Heart left ventricle (tissue), 16 donors: ENCODE data around the gene HMGB2. TPM values are rescaled to one million over a fixed set of nuclear protein-coding genes. Genes with fewer than 3 reads are reported as not detected.

ENCODE experiments used
- ATAC-seq, 4 donors: fragments of 200-7000 bp; cut with Tn5 transposase; one replicate each; pipeline ENCODE4 v1.9.1; 2020 to 2022; ENCODE audit warnings: moderate library complexity in 4 of 4, mild to moderate bottlenecking in 3 of 4, moderate number of reproducible peaks in 1 of 4
- DNase-seq, 5 donors: peaks; one replicate each; pipeline ENCODE4 v3.0.0-alpha.2; 2020
- H3K27ac ChIP-seq, 12 donors: fragments of 200-600 bp; sonication (generic) in 4 of 12; one replicate each; pipeline versions ENCODE4 v1.5.0 to v1.8.0; 2016 to 2022; ENCODE audit warnings: mild to moderate bottlenecking in 2 of 12
- H3K27me3 ChIP-seq, 9 donors: fragments of 200-600 bp; sonication (generic) in 2 of 9; one replicate each; pipeline versions ENCODE4 v1.5.1 to v1.8.0; 2016 to 2022; ENCODE audit warnings: mild to moderate bottlenecking in 3 of 9
- H3K36me3 ChIP-seq, 9 donors: fragments of 200-600 bp; sonication (generic) in 2 of 9; one replicate each; pipeline versions ENCODE4 v1.5.0 to v1.8.0; 2018 to 2022; ENCODE audit warnings: mild to moderate bottlenecking in 2 of 9
- H3K4me1 ChIP-seq, 12 donors: fragments of 200-600 bp; sonication (generic) in 4 of 12; one replicate each; pipeline versions ENCODE4 v1.5.0 to v1.8.0; 2016 to 2022; ENCODE audit warnings: mild to moderate bottlenecking in 3 of 12
- H3K4me3 ChIP-seq, 12 donors: fragments of 200-600 bp; sonication (generic) in 4 of 12; one replicate each; pipeline versions ENCODE4 v1.5.0 to v1.8.0; 2017 to 2022; ENCODE audit warnings: mild to moderate bottlenecking in 9 of 12, moderate library complexity in 4 of 12
- H3K9me3 ChIP-seq, 12 donors: fragments of 200-600 bp; sonication (generic) in 4 of 12; one replicate each; pipeline versions ENCODE4 v1.5.0 to v1.8.0; 2016 to 2022; ENCODE audit warnings: mild to moderate bottlenecking in 1 of 12
- POLR2A ChIP-seq, 2 donors: fragments of 450-650 bp; IDR thresholded peaks; one replicate each; pipeline ENCODE4 v1.6.1; 2017; ENCODE audit warnings: antibody characterized with exemption in 2 of 2, mild to moderate bottlenecking in 2 of 2, moderate library complexity in 2 of 2
- WGBS, 4 donors: extraction: QIAGEN DNeasy Blood & Tissue Kit in 2 of 4; methylation state at CpG; one replicate each; pipeline versions ENCODE4 v1.1.5 to v1.1.7; 2013 to 2018; 5-methylcytosine and 5-hydroxymethylcytosine counted together
- intact Hi-C, 10 donors: fragments of 100-400 bp; cut with DNase I; formaldehyde crosslinking; loops; one replicate each; pipeline versions ENCODE4 v1.11.1 to v1.14.2; 2022
- polyA plus RNA-seq, 2 donors: library from polyadenylated mRNA; stranded (reverse); fragments of 200-250 nt; gene quantifications; one replicate each; pipeline ENCODE4 v1.2.3, GENCODE V29; 2013
- total RNA-seq, 9 donors: library from RNA; depleted of rRNA in 2 of 9; stranded (reverse); fragments of >200 nt in 2 of 9; fragmentation: NEBNext Ultra II Directional in 3 of 9; extraction: Animal tissue kit (Norgen Biotek cat#: 25700) in 3 of 9; gene quantifications; one replicate each; pipeline versions ENCODE4 v1.1.0 to v1.2.4, GENCODE V29; 2016 to 2023
- TF ChIP-seq, protein P1 (sequence below), 12 donors: fragments of 200-600 bp; sonication (generic) in 4 of 12; IDR thresholded peaks; one replicate each; pipeline versions ENCODE4 v1.5.0 to v1.8.0; 2018 to 2022; ENCODE audit warnings: antibody characterized with exemption in 12 of 12, mild to moderate bottlenecking in 5 of 12
- donor health status: ischemic (EF 13 %, LVEDD 7.1; RV severe dilation, severe dysfunction).
- donor health status: healthy with polysubstance abuse.
- donor health status: DM: no; HTN: yes; CAD: no.
- donor health status: DM: no; HTN: no; CAD: no.
- donor health status: ischemic (EF 25% LVEDD 6.9; RV normal size, moderate dysfunction).
- donor health status: ischemic (EF 25% LVEDD 5.7; RV mildly dilated, moderate dysfunction).
- donor health status: healthy.
- donor health status: DM: yes; HTN: yes; CAD: no.
- donor health status: ischemic (EF 35%, LVEDD 5.7; RV mildly dilated, moderate dysfunction).
- donor health status: nonischemic (EF 11% LVEDD 7.7; RV severe dilation, severe dysfunction).
- donor health status: DM: yes; HTN: yes; CAD: no.
- donor health status: PGD.
- donor health status: ischemic (EF 29% LVEDD 5.4; RV normal size, mild dysfunction).
- donor health status: nonischemic (EF 23%, LVEDD 6.1; RV moderate dilation, normal function).

The HMGB2 gene
- total and polyA plus RNA-seq, 11 donors = 28.5 to 88.9 (median 46.8) TPM

DNA sequence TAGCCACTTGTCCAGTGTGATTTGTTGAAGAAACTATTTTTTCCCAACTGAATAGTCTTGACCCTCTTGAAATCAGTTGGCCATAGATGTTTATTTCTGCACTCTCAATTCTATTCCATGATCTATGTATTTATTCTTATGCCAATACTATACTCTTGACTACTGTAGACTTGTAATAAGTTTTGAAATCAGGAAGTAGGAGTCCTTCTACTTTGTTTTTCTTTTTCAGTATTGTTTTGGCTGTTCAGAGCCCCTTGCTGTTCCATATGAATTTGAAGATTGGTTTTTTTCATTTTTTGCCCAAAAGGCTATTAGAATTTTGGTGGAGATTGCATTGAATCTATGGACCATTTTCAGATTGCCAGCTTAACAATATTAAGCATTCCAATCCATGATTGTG lies 46.8 kb upstream of the HMGB2 start:
- DNase-seq (no peak), ATAC-seq (no peak)
- no peak overlapping the region for H3K27ac ChIP-seq
- no peak overlapping the region for H3K4me3 ChIP-seq
- intact Hi-C loops = no loop called here
- H3K27me3 ChIP-seq = no peaks in the 10 kb centered on the region
- peaks cover 0 to 21% (median under 1%) of the 10 kb centered on the region in 12 donors for H3K4me1 ChIP-seq
- TF ChIP-seq, protein P1, sequence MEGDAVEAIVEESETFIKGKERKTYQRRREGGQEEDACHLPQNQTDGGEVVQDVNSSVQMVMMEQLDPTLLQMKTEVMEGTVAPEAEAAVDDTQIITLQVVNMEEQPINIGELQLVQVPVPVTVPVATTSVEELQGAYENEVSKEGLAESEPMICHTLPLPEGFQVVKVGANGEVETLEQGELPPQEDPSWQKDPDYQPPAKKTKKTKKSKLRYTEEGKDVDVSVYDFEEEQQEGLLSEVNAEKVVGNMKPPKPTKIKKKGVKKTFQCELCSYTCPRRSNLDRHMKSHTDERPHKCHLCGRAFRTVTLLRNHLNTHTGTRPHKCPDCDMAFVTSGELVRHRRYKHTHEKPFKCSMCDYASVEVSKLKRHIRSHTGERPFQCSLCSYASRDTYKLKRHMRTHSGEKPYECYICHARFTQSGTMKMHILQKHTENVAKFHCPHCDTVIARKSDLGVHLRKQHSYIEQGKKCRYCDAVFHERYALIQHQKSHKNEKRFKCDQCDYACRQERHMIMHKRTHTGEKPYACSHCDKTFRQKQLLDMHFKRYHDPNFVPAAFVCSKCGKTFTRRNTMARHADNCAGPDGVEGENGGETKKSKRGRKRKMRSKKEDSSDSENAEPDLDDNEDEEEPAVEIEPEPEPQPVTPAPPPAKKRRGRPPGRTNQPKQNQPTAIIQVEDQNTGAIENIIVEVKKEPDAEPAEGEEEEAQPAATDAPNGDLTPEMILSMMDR (IDR thresholded peaks at IDR 0.05) = no peak
- no peak for TF ChIP-seq POLR2A (IDR thresholded peaks at IDR 0.05)
- peaks cover 0 to 26% (median 9%) of the 10 kb centered on the region in 9 donors for H3K36me3 ChIP-seq
- H3K9me3 ChIP-seq = no peaks in the 10 kb centered on the region

DNA sequence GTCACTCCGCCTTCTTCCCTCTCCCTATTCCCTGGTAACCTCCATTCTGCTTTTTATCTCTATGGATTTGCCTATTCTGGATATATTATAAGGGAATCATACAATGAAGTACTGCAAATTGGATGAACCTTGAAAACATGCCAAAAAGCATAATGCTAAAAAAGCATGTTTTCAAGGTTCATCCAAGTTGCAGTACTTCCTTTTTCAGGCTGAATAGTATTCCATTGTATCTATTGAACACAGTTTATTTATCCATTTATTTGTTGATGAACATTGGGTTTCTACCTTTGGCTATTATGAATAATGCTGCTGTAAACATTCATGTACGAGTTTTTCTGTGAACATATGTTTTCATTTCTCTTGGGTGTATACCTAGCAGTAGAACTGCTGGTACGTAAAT lies 45.8 kb upstream of the HMGB2 start:
- no peak for DNase-seq
- no peak for TF ChIP-seq POLR2A (IDR thresholded peaks at IDR 0.05)
- TF ChIP-seq, protein P1 (IDR thresholded peaks at IDR 0.05) = no peak

DNA sequence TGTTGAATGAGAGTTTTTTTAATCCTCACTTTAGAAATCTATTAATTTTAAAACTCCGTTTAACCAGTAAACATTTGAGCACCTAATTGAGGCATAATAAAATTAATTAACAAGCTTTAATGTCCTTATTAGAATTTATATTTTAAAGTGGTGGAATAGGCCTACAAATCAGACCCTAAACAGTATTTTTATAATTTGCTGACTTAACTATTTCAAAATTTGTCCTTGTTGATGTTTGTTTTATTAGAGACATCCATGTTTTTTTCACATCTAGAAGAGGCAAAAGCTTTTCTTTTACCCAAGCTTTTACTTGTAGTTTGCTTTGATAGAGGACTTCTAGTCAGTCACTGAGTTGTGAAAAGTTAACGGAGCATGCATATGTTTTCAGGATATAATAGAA lies 40.4 kb upstream of the HMGB2 start:
- ATAC-seq (no peak), DNase-seq (no peak)
- peaks cover 0 to 38% (median 12%) of the 10 kb centered on the region in 12 donors for H3K4me1 ChIP-seq
- H3K9me3 ChIP-seq = no peaks in the 10 kb centered on the region
- peaks cover 0 to 37% (median 9%) of the 10 kb centered on the region in 9 donors for H3K36me3 ChIP-seq
- TF ChIP-seq POLR2A (IDR thresholded peaks at IDR 0.05) = no peak
- TF ChIP-seq, protein P1 (IDR thresholded peaks at IDR 0.05) = no peak
- H3K4me3 ChIP-seq = no peak overlapping the region
- 96 to 99% (median 96%) methylated on average over 2 of the region's 2 CpGs for WGBS, 4 donors
- no peaks in the 10 kb centered on the region for H3K27me3 ChIP-seq
- H3K27ac ChIP-seq = peak overlapping the region in 1 of 12 donors; percentile 97
- intact Hi-C loops = loop anchor here in 5 of 10 donors (5.0 kb wide), 3 partner anchors 38 to 43 kb away; partner anchors contain the start of gene HMGB2 (in 2 of the 5)

More for the DNA sequence above, 45.8 kb upstream of the HMGB2 start:
- ATAC-seq = no peak
- WGBS, 4 donors = 93 to 99% (median 98%) methylated on average over 3 of the region's 3 CpGs
- H3K36me3 ChIP-seq = peaks cover 0 to 32% (median 9%) of the 10 kb centered on the region in 9 donors
- no peak overlapping the region for H3K27ac ChIP-seq
- intact Hi-C loops = no loop called here
- H3K4me1 ChIP-seq = peaks cover 0 to 29% (median under 1%) of the 10 kb centered on the region in 12 donors
- no peak overlapping the region for H3K4me3 ChIP-seq
- H3K9me3 ChIP-seq = no peaks in the 10 kb centered on the region
- no peaks in the 10 kb centered on the region for H3K27me3 ChIP-seq

DNA sequence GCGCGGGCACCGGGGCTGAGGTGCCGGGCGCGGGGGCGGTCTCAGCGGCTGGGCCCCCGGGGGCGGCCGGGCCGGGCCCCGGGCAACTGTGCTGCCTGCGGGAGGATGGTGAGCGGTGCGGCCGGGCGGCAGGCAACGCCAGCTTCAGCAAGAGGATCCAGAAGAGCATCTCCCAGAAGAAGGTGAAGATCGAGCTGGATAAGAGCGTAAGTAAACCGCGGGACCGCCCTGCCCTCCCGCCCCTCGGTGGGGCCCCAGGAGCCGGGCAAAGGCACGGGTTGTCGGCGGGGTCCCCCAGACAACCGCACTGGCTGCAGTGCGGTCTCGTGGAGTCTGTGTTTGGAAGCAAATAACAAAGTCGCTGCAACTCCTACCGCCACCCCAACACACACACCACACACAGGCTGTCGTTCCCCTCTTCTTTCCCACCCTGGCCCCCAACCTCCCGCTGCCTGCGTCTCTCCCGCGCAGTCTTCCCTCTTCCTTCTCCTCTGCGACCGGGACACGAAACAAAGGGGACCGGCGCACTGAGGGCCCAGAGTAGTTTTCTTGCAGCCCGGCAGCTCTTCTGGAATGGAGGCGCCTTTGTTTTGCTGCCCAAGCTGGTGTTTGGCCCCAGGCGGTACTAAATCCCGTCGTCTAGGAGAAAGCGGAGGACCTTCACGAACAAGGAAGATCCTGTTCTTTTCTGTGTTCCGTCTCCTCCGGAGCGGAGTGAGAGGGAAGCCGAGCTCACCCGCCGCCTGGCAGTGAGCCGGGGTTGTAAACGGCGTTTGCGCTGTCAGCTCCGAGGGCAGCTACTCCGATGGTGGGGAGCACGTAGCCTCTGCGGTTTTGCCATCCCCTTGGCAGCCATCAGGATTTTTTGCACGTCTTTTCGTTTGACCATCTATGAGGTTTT lies 37.4 kb upstream of the HMGB2 start:
- no peaks in the 10 kb centered on the region for H3K27me3 ChIP-seq
- 0 to 1% (median 1%) methylated on average over 34 to 68 of the region's 68 CpGs for WGBS, 4 donors
- peak overlapping the region; percentile 66 to 92 (median 85) for H3K4me3 ChIP-seq
- peaks cover 0 to 62% (median 26%) of the 10 kb centered on the region in 12 donors for H3K4me1 ChIP-seq
- ATAC-seq = peak in 3 of 4 donors; percentile 12 to 46 (median 30)
- peak overlapping the region; percentile 81 to 99 (median 92) for H3K27ac ChIP-seq
- intact Hi-C loops = loop anchor here in 7 of 10 donors (2.0 to 5.0 kb wide), 4 partner anchors 37 to 46 kb away; partner anchors contain the start of gene HMGB2 (in 6 of the 7)
- TF ChIP-seq POLR2A (IDR thresholded peaks at IDR 0.05) = no peak
- TF ChIP-seq, protein P1 (IDR thresholded peaks at IDR 0.05) = no peak
- peak; percentile 76 to 86 (median 77) for DNase-seq
- peaks cover 0 to 18% (median 0%) of the 10 kb centered on the region in 9 donors for H3K36me3 ChIP-seq
- no peaks in the 10 kb centered on the region for H3K9me3 ChIP-seq
